Lower lobe of right lung (tissue), 2 donors: Measurements from ENCODE around the gene MEF2A. TPM values are rescaled to one million over a fixed set of nuclear protein-coding genes. Genes with fewer than 3 reads are reported as not detected.

ENCODE experiments used
- ATAC-seq, 2 donors: fragments of 200-7000 bp; cut with Tn5 transposase; one replicate each; pipeline ENCODE4 v1.9.1; 2020 to 2022; ENCODE audit warnings: mild to moderate bottlenecking in 2 of 2, moderate library complexity in 2 of 2
- DNase-seq: peaks from one replicate; pipeline ENCODE4 v3.0.0-alpha.2; 2020
- H3K27ac ChIP-seq: fragments of 200-600 bp; one replicate; pipeline ENCODE4 v1.8.0; 2022
- H3K27me3 ChIP-seq: fragments of 200-600 bp; one replicate; pipeline ENCODE4 v1.8.0; 2022; ENCODE audit warnings: low read depth
- H3K36me3 ChIP-seq: fragments of 200-600 bp; one replicate; pipeline ENCODE4 v1.8.0; 2022; ENCODE audit warnings: mild to moderate bottlenecking
- H3K4me1 ChIP-seq: fragments of 200-600 bp; one replicate; pipeline ENCODE4 v1.8.0; 2022
- H3K4me3 ChIP-seq: fragments of 200-600 bp; one replicate; pipeline ENCODE4 v1.8.0; 2022; ENCODE audit warnings: mild to moderate bottlenecking
- H3K9me3 ChIP-seq: fragments of 200-600 bp; one replicate; pipeline ENCODE4 v1.8.0; 2022
- CTCF ChIP-seq: fragments of 200-600 bp; IDR thresholded peaks from one replicate; pipeline ENCODE4 v1.8.0; 2022; ENCODE audit warnings: antibody characterized with exemption, mild to moderate bottlenecking
- intact Hi-C: fragments of 100-400 bp; cut with DNase I; formaldehyde crosslinking; loops from one replicate; pipeline ENCODE4 v1.11.0; 2022
- total RNA-seq: library from RNA; stranded (reverse); fragmentation: NEBNext Ultra II Directional; extraction: Animal tissue kit (Norgen Biotek cat#: 25700); gene quantifications from one replicate; pipeline ENCODE4 v1.2.1, GENCODE V29; 2021
- donor health status: DM: no; HTN: yes; CAD: no; lungs with severe emphysema.

MEF2A gene
- total RNA-seq, 1 donor from 2014 or later, result 80.1 TPM

- no peaks in the 10 kb centered on the region for H3K27me3 ChIP-seq
- H3K4me1 ChIP-seq, result peaks cover 29% of the 10 kb centered on the region
- no peak overlapping the region for H3K4me3 ChIP-seq
- no peak for ATAC-seq
- H3K27ac ChIP-seq, result no peak overlapping the region
- intact Hi-C loops, result no loop called here
- no peaks in the 10 kb centered on the region for H3K9me3 ChIP-seq
- no peak for DNase-seq
- no peak for TF ChIP-seq CTCF
- no peaks in the 10 kb centered on the region for H3K36me3 ChIP-seq
Measured at GRCh38 chr15:99593070-99593469, 27.3 kb downstream of the MEF2A start.

GRCh38 chr15:99594916-99595315, 29.1 kb downstream of the MEF2A start:
- DNase-seq (no peak), ATAC-seq (no peak)
- H3K36me3 ChIP-seq, result peaks cover 12% of the 10 kb centered on the region
- H3K4me3 ChIP-seq, result no peak overlapping the region
- H3K27ac ChIP-seq, result no peak overlapping the region
- H3K4me1 ChIP-seq, result peaks cover 29% of the 10 kb centered on the region
- intact Hi-C loops, result no loop called here
- no peaks in the 10 kb centered on the region for H3K27me3 ChIP-seq
- TF ChIP-seq CTCF, result no peak
- no peaks in the 10 kb centered on the region for H3K9me3 ChIP-seq

- no peak for DNase-seq
- no peak for ATAC-seq
- no peak for TF ChIP-seq CTCF
Measured at GRCh38 chr15:99598296-99598695, 32.5 kb downstream of the MEF2A start.

GRCh38 chr15:99603828-99604227, 38.0 kb downstream of the MEF2A start:
- Histone ChIP-seq H3K4me3 (no peak overlapping the region), H3K36me3 (peaks cover 10% of the 10 kb centered on the region), H3K4me1 (peaks cover 21% of the 10 kb centered on the region), H3K27me3 (no peaks in the 10 kb centered on the region), H3K27ac (no peak overlapping the region), H3K9me3 (no peaks in the 10 kb centered on the region)
- ATAC-seq (no peak), DNase-seq (no peak)
- TF ChIP-seq CTCF, result no peak
- intact Hi-C loops, result no loop called here

More at GRCh38 chr15:99598296-99598695, 32.5 kb downstream of the MEF2A start:
- Histone ChIP-seq H3K36me3 (peaks cover 14% of the 10 kb centered on the region), H3K4me3 (no peak overlapping the region), H3K27ac (no peak overlapping the region), H3K9me3 (no peaks in the 10 kb centered on the region), H3K4me1 (peaks cover under 1% of the 10 kb centered on the region), H3K27me3 (no peaks in the 10 kb centered on the region)
- intact Hi-C loops, result no loop called here

- ATAC-seq, result no peak
- no peak overlapping the region for H3K27ac ChIP-seq
- H3K4me3 ChIP-seq, result no peak overlapping the region
- H3K4me1 ChIP-seq, result peaks cover 21% of the 10 kb centered on the region
- no peaks in the 10 kb centered on the region for H3K27me3 ChIP-seq
- H3K9me3 ChIP-seq, result no peaks in the 10 kb centered on the region
- intact Hi-C loops, result no loop called here
- peaks cover 2% of the 10 kb centered on the region for H3K36me3 ChIP-seq
- no peak for TF ChIP-seq CTCF
- no peak for DNase-seq
Measured at GRCh38 chr15:99604865-99605264, 39.1 kb downstream of the MEF2A start.

- Histone ChIP-seq H3K4me1 (peaks cover 21% of the 10 kb centered on the region), H3K27ac (no peak overlapping the region), H3K27me3 (no peaks in the 10 kb centered on the region), H3K4me3 (no peak overlapping the region), H3K36me3 (no peaks in the 10 kb centered on the region), H3K9me3 (no peaks in the 10 kb centered on the region)
- ATAC-seq (peak; percentile 30 to 88), DNase-seq (no peak)
- intact Hi-C loops, result no loop called here
- no peak for TF ChIP-seq CTCF
Measured at GRCh38 chr15:99605490-99605931, 39.7 kb downstream of the MEF2A start.
